ENCODE results near the gene LARGE1.

The LARGE1 gene

DNA sequence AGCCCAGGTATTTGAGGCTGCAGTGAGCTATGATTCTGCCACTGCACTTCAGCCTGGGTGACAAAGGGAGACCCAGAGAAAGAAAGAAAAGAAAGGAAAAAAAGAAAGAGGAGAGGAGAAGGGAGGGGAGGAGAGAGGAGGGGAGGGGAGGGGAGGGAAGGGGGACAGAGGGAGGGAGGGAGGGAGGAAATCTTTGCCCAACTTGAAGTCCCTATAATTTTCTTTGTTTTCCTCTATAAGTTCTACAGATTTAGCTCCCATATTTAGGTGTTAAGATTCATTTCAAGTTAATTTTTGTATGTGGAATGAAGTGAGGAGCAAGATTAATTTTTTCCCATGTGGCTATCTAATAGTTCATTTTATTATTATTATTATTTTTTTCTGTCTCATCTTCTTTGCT lies 328.3 kb downstream of the LARGE1 start:
- Histone ChIP-seq H3K4me1 (ENCODE audit: insufficient read depth, low read length, severe bottlenecking) (no peaks in the 10 kb centered on the region), H3K27ac (ENCODE audit: low read depth, low read length, poor library complexity, severe bottlenecking) (no peak overlapping the region)

DNA sequence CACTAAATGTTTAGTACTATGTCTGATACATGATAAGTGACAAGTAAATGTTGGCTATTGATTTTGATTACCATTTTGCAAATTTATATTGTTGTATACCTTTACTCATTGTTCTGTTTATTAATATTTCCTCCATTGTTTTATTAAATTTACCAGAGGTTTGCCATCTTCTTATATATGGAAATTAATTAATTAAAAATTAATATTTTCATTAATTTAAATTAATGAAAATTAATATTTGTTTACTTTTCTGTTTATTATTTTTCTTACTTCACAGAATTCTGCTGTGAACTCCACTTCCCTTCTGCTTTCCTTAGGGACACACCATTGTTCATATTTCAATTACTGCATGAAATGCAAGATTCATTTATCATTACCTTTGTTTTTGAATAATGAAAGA lies 331.0 kb downstream of the LARGE1 start:
- H3K27me3 ChIP-seq (ENCODE audit: insufficient read depth, low read length), result no peaks in the 10 kb centered on the region
- H3K27ac ChIP-seq (ENCODE audit: low read depth, low read length, poor library complexity, severe bottlenecking), result no peak overlapping the region
- H3K4me2 ChIP-seq (ENCODE audit: low read length), result no peak overlapping the region
- no peaks in the 10 kb centered on the region for H4K20me1 ChIP-seq (ENCODE audit: insufficient read depth, low read length)
- H3K9me2 ChIP-seq (ENCODE audit: low read depth, low read length), result no peaks in the 10 kb centered on the region
- H3K4me1 ChIP-seq (ENCODE audit: insufficient read depth, low read length, severe bottlenecking), result no peaks in the 10 kb centered on the region
- TF ChIP-seq, protein P1, sequence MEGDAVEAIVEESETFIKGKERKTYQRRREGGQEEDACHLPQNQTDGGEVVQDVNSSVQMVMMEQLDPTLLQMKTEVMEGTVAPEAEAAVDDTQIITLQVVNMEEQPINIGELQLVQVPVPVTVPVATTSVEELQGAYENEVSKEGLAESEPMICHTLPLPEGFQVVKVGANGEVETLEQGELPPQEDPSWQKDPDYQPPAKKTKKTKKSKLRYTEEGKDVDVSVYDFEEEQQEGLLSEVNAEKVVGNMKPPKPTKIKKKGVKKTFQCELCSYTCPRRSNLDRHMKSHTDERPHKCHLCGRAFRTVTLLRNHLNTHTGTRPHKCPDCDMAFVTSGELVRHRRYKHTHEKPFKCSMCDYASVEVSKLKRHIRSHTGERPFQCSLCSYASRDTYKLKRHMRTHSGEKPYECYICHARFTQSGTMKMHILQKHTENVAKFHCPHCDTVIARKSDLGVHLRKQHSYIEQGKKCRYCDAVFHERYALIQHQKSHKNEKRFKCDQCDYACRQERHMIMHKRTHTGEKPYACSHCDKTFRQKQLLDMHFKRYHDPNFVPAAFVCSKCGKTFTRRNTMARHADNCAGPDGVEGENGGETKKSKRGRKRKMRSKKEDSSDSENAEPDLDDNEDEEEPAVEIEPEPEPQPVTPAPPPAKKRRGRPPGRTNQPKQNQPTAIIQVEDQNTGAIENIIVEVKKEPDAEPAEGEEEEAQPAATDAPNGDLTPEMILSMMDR (IDR thresholded peaks at IDR 0.05; ENCODE audit: low read length), result no peak
- H3K4me3 ChIP-seq (ENCODE audit: low read depth, low read length, poor library complexity, severe bottlenecking), result no peak overlapping the region
- no peak overlapping the region for H2AFZ ChIP-seq (ENCODE audit: low read length)
- H3K9me3 ChIP-seq (ENCODE audit: low read length), result no peaks in the 10 kb centered on the region
- H3F3A ChIP-seq (ENCODE audit: insufficient read depth, low read length), result no peaks in the 10 kb centered on the region
- no peak overlapping the region for H3K9ac ChIP-seq (ENCODE audit: low read length)
- no peaks in the 10 kb centered on the region for H3K79me2 ChIP-seq (ENCODE audit: insufficient read depth, low read length)
- no peaks in the 10 kb centered on the region for H3K36me3 ChIP-seq (ENCODE audit: insufficient read depth, low read length)

More for the DNA sequence above, 328.3 kb downstream of the LARGE1 start:
- Histone ChIP-seq H3K79me2 (ENCODE audit: insufficient read depth, low read length) (no peaks in the 10 kb centered on the region), H2AFZ (ENCODE audit: low read length) (no peak overlapping the region), H3K36me3 (ENCODE audit: insufficient read depth, low read length) (no peaks in the 10 kb centered on the region), H3K4me2 (ENCODE audit: low read length) (no peak overlapping the region), H3K9me3 (ENCODE audit: low read length) (no peaks in the 10 kb centered on the region), H3F3A (ENCODE audit: insufficient read depth, low read length) (no peaks in the 10 kb centered on the region), H3K9ac (ENCODE audit: low read length) (no peak overlapping the region), H3K4me3 (ENCODE audit: low read depth, low read length, poor library complexity, severe bottlenecking) (no peak overlapping the region), H4K20me1 (ENCODE audit: insufficient read depth, low read length) (no peaks in the 10 kb centered on the region), H3K27me3 (ENCODE audit: insufficient read depth, low read length) (no peaks in the 10 kb centered on the region), H3K9me2 (ENCODE audit: low read depth, low read length) (no peaks in the 10 kb centered on the region)
- no peak for TF ChIP-seq EZH2 (IDR thresholded peaks at IDR 0.05; ENCODE audit: borderline replicate concordance, low read length)
- TF ChIP-seq, protein P1 (IDR thresholded peaks at IDR 0.05; ENCODE audit: low read length), result no peak

DNA sequence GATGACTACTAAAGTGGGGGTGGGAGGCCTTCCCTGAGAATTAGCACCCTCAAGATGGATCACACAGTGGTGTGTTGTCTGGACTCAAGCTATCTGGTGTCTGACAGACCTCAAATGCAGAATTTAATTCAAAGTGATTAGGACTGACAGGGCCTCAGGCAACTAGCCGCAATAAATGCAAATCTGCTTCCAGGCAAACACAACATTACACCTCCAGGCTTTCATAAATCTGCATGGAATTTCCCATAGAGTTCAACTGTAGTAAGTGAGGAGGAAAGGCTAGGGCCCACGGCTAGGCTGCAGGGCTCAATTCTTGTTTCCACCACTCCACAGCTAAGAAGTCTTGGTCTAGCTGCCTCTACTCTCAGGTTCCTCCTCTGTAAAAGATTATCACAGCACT lies 331.4 kb downstream of the LARGE1 start:
- Histone ChIP-seq H3K27ac (ENCODE audit: low read depth, low read length, poor library complexity, severe bottlenecking) (no peak overlapping the region), H3K4me3 (ENCODE audit: low read depth, low read length, poor library complexity, severe bottlenecking) (no peak overlapping the region), H3K4me1 (ENCODE audit: insufficient read depth, low read length, severe bottlenecking) (no peaks in the 10 kb centered on the region), H2AFZ (ENCODE audit: low read length) (no peak overlapping the region), H3F3A (ENCODE audit: insufficient read depth, low read length) (no peaks in the 10 kb centered on the region), H3K27me3 (ENCODE audit: insufficient read depth, low read length) (no peaks in the 10 kb centered on the region), H3K9me2 (ENCODE audit: low read depth, low read length) (no peaks in the 10 kb centered on the region), H3K9me3 (ENCODE audit: low read length) (no peaks in the 10 kb centered on the region), H3K79me2 (ENCODE audit: insufficient read depth, low read length) (no peaks in the 10 kb centered on the region), H4K20me1 (ENCODE audit: insufficient read depth, low read length) (no peaks in the 10 kb centered on the region), H3K4me2 (ENCODE audit: low read length) (no peak overlapping the region), H3K9ac (ENCODE audit: low read length) (no peak overlapping the region), H3K36me3 (ENCODE audit: insufficient read depth, low read length) (no peaks in the 10 kb centered on the region)
- TF ChIP-seq, protein P1 (IDR thresholded peaks at IDR 0.05; ENCODE audit: low read length), result no peak
- TF ChIP-seq EZH2 (IDR thresholded peaks at IDR 0.05; ENCODE audit: borderline replicate concordance, low read length), result no peak
